HG02885 (cell line): ENCODE measurements around the gene TCEAL5.
"Not testable (repeated sequence)": the region's sequence is repeated elsewhere in the genome, so short reads cannot be mapped to it uniquely, and the experiment has no call there.

Experiments
- ATAC-seq: cut with Tn5 transposase; IDR thresholded peaks from one replicate; pipeline ENCODE4 v1.9.1; 2021; ENCODE audit warnings: mild to moderate bottlenecking; ENCODE audit not compliant: unreplicated experiment, poor library complexity

The TCEAL5 gene

DNA sequence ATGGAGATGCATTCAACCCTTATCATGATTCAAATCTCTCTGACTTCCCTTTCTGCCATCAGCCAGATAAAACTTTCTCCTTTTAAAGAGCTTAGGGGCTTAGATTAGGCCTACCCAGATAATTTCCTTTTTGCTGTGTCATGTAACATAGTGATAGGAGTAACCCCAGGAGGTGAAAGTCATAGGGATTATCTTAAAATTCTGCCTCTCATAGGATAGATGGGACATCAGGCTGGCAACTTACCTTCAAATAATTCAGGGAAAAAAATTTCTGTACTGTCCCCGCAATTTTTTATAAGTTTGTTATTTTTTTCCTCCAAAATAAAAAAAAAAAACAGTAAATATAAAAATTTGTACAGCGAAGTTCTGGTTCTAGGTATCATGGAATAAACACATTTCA is 40.9 kb downstream of the TCEAL5 start:
- ATAC-seq = not testable (repeated sequence)

DNA sequence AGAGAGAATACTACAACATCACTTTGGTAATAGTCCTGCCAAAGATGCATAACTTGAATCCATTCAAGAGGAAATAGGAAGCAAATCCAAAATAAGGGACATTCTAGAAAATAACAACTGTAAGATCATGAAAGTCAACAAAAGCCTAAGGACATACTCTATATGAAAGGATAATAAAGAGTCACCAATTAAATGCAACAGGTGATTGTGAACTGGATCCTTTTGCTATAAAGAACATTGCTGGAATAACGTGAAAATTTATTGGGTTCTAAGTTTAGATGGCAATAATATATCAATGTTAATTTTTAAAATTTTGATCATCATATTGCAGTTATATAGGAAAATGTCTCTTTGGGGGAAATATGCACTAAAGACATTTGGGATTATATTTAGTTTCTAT is 41.7 kb downstream of the TCEAL5 start:
- ATAC-seq = no peak

DNA sequence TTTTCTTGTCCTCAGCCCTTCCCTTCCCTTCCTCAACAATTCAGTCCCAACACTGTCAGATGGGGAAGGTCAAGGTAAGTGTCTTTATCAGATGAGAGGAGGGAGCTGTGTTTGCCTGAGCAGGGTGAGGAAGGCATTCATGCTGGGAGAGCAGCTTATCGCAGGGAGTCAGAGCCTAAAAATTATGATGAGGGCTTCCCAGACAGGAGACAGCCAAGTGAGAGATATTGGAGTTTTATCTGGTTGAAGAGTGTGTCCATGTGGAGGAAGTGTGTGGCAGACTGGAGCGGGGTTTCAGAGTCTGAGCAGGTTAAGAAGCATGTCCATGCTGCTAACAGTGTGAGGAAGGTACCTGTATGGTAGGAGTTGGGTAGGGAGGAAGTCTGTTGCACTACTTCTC is 43.3 kb downstream of the TCEAL5 start:
- no peak for ATAC-seq

DNA sequence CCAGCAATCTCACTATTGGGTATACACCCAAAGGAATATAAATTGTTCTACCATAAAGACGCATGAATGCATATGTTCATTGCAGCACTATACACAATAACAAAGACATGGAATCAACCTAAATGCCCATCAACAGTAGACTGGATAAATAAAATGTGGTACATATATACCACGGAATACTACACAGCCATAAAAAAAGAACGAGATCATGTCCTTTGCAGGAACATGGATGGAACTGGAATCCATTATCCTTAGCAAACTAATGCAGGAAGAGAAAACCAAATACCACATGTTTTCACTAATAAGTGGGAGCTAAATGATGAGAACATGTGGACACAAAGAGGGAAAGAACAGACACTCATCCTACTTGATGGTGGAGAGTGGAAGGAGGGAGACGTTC is 50.6 kb downstream of the TCEAL5 start:
- ATAC-seq = not testable (repeated sequence)
